ENCODE data around the gene MLX.
A peak's percentile ranks its signal among the peaks of the same experiment; 100 is the strongest.

The MLX gene, protein sequence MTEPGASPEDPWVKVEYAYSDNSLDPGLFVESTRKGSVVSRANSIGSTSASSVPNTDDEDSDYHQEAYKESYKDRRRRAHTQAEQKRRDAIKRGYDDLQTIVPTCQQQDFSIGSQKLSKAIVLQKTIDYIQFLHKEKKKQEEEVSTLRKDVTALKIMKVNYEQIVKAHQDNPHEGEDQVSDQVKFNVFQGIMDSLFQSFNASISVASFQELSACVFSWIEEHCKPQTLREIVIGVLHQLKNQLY
- 28.9 to 86.7 (median 49.8) reads per million in 9 experiments for total RNA-seq

DNA sequence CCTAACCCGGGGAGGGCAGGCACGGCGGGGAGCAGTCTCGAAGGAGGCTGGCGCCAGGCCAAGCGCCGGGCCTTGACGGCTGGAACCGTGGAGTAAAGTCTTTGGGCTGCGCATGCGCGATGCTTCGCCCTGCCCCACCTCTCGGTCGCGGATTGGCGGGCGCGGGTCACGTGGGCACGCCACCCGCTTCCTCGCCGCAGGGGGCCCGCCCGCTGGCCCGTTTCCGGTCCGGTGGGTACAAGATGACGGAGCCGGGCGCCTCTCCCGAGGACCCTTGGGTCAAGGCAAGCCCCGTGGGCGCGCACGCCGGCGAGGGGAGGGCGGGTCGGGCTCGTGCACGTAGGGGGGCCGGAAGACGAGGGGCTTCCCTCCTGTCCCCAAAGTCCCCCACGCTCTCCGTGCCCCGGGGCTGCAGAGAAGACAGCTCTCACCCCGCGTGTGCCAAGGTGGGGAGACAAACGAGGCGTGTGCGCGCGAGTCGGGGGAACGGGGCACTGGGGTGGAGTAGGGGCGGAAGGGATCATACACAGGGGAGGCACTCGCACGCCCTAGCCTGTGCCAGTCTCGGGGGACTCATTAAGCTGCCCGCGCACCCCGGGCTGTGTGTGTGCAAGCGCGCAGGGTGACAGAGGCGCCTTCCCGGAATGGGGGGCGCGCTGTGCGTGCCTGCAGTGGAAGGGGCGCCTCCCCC, at the start of gene MLX:
Gene MLX (plus strand): TSS at position 218 of the 691 bp plus-strand sequence. CDS start 25 bp downstream, at position 243.
- peak; percentile 84 to 89 (median 87) for DNase-seq

DNA sequence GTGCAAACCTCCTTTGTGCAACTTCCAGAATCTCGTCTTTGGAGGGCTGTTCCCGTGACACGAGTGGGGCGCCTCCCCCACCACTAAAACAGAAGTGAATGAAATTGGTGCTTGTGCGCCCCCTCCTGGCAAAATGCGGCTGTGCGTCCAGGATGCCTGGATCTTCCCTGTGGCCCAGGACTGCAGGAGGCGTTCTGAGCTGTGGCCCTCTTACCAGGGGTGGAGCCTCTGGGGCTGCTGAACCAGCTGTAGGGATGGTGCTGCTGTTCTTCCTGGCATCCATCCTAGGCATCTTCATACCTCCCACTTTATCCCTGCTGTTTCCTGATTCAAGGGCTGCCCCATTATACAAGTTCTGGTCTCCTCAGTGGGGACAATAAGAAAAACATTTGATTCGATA, 49.4 kb upstream of the MLX start:
- peak; percentile 93 for ATAC-seq (replicated peaks)
- H3K27ac Mint-ChIP-seq: no peak overlapping the region
- H3K27me3 Mint-ChIP-seq: peaks cover 1 to 19% of the 10 kb centered on the region in 2 donors
- no peak overlapping the region for H3K4me3 Mint-ChIP-seq
- H3K4me1 Mint-ChIP-seq (ENCODE audit: low read depth in 2 of 2): peaks cover 0 to 5% of the 10 kb centered on the region in 2 donors
- H3K9me3 Mint-ChIP-seq: no peaks in the 10 kb centered on the region
- peak; percentile 81 to 88 (median 83) for DNase-seq
- no peaks in the 10 kb centered on the region for H3K36me3 Mint-ChIP-seq (ENCODE audit: insufficient read depth)

More for the DNA sequence above, at the start of gene MLX:
- peak; percentile 76 for ATAC-seq (replicated peaks)
- peaks cover 67% of the 10 kb centered on the region for H3K36me3 Mint-ChIP-seq (ENCODE audit: insufficient read depth)
- H3K4me3 Mint-ChIP-seq: peak within 1 kb of the TSS; percentile 87 to 98
- no peaks in the 10 kb centered on the region for H3K9me3 Mint-ChIP-seq
- peaks cover 39% of the 10 kb centered on the region in 2 donors for H3K4me1 Mint-ChIP-seq (ENCODE audit: low read depth in 2 of 2)
- H3K27ac Mint-ChIP-seq: peak within 1 kb of the TSS; percentile 88 to 93
- H3K27me3 Mint-ChIP-seq: no peaks in the 10 kb centered on the region

DNA sequence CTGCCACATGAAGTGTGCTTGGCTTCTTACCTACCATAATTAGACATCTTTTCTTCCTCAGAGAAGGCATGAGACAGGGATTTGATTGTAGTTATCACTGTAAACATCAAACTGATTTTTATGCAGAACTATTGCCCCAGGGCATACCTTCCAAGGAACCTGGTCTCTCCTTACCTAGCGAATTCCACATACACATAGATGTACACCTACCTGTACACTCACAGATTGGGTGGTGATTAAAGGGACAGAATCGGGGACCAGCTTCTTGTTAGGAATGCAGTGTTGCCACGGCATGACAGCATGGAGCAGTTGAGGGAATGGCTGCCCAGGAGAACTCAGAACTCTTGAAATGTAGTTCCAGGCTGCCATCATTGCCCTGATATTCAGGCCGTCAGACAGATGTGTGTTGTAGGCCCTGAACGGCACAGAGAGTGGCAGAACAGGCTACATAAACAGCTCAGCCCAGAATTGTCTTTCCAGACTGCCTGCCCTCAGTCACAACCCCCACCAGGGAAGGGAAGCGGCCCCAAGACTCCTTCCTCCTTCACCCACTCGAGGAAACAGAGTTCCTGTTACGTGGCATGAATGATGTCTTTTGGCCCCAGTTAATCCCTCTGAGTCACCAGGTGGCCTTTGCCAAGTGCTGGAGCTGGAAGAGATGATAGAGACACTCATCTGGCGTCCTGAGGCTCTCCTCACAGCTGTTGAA, 48.7 kb upstream of the MLX start:
- Mint-ChIP-seq H3K27me3 (peaks cover 0 to 19% of the 10 kb centered on the region in 2 donors), H3K9me3 (no peaks in the 10 kb centered on the region), H3K36me3 (ENCODE audit: insufficient read depth) (no peaks in the 10 kb centered on the region), H3K27ac (no peak overlapping the region), H3K4me1 (ENCODE audit: low read depth in 2 of 2) (peaks cover 0 to 5% of the 10 kb centered on the region in 2 donors), H3K4me3 (no peak overlapping the region)
- ATAC-seq (replicated peaks) (no peak), DNase-seq (no peak)

DNA sequence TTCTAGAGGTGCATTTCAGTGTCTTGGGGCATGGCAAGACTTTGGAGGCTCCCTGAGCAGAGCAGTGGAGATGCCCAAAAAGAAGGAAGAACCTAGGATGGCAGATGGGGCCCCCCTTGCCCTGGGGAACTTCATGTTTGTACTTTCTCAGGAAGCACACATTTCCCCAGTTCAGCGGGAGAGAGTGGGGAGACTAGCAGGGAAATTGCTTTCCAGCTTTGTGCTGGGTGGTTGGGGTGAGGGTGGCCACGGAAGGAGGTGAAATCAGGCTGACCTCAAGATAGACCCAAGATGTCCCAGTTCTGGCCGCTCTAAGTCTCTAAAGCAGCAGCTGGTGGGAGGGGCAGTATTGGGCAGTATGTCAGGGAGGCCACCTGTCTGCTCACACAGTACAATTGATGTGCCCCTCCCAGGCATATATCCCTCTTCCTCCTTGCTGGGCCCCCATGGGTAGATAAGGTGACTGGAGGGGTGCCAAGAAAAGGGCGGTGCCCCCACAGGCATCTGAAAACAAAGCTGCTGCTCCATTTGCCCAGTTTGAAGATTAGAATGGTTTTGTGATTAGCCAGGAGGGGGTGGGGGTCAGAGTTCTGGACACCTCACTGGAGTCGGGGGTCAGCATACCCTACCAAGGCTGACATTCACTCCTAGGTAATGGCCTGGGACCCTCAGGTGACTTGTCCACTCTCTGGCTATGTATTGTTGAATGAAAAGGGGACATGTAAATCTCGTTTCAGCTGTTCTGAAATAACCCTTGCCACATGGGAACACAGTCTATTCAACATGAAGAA, 48.0 kb upstream of the MLX start:
- Mint-ChIP-seq H3K36me3 (ENCODE audit: insufficient read depth) (no peaks in the 10 kb centered on the region), H3K9me3 (no peaks in the 10 kb centered on the region), H3K27me3 (peaks cover 0 to 20% of the 10 kb centered on the region in 2 donors), H3K4me3 (no peak overlapping the region), H3K4me1 (ENCODE audit: low read depth in 2 of 2) (peaks cover 0 to 5% of the 10 kb centered on the region in 2 donors), H3K27ac (no peak overlapping the region)
- no peak for ATAC-seq (replicated peaks)
- no peak for DNase-seq

DNA sequence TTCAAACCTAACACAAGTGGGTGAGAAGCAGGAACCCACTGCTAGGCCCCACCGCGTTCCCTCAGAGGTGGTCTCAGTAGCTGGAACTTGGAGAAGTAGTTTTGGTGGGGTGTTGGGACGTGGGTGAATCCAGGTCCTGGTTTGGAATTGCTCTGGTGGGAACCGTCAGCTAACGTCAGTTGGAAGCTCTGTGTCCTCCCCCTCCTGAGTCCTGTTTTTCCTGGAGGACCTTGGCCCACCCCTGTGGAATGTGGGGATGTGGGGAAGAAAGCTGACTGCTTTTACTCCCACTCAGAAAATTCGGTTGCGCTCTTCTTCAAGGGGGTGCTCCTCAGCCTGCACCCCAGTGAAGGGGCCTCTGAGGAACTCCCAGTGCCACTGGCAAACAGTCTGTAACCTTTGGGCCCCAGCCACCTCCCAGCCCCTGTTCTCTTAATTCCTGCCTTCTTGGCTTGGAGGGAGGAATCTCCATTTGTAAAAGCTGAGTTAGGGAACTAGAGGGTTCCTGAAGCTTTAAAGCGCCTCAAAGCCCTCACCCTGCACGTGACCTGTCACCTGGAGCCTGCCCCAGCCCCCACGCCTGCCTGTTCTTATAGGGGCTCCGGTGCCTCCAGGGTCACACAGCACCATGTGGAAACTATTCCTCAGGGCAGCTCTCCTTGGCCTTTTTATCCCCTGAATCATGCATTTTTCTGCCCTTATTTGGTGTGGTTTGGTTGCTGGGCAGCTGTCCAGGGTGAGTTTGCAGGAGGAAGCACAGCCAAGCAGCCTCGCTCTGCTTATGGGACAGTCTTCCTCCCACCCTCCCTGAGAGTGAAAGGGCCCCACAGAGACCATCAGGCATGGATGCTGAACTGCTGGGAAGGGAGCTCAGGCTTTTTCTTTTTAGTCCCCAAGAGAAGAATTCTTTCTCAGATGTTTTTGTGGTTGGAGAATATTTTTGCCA, 47.1 kb upstream of the MLX start:
- Mint-ChIP-seq H3K9me3 (no peaks in the 10 kb centered on the region), H3K4me1 (ENCODE audit: low read depth in 2 of 2) (peaks cover 7 to 10% of the 10 kb centered on the region in 2 donors), H3K4me3 (no peak overlapping the region), H3K27ac (no peak overlapping the region), H3K27me3 (peaks cover 0 to 23% of the 10 kb centered on the region in 2 donors), H3K36me3 (ENCODE audit: insufficient read depth) (no peaks in the 10 kb centered on the region)
- ATAC-seq (replicated peaks) (no peak), DNase-seq (no peak)

DNA sequence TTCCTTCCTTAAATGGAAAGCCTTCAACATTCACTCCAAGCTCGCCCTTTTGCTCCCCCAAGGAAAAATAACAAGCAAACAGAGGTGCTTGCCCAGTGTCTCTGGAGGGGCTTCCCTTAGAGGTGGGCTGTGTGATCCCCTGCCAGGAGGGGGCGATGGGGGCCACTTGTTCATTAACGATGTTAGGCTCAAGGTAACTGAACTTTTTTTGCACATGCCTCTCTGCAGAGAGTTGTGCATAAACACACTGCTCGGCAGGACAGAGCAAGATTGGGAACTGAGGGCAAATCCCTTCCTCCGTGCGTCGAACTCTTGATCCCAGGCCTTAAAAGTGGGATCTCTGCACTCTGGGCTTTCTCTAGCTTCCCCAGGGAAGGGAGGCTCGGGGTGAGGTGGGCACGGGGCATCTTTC, 46.4 kb upstream of the MLX start:
- Mint-ChIP-seq H3K36me3 (ENCODE audit: insufficient read depth) (no peaks in the 10 kb centered on the region), H3K27me3 (peaks cover 0 to 20% of the 10 kb centered on the region in 2 donors), H3K9me3 (no peaks in the 10 kb centered on the region), H3K4me1 (ENCODE audit: low read depth in 2 of 2) (peaks cover 7 to 10% of the 10 kb centered on the region in 2 donors), H3K27ac (no peak overlapping the region), H3K4me3 (no peak overlapping the region)
- no peak for ATAC-seq (replicated peaks)
- no peak for DNase-seq

DNA sequence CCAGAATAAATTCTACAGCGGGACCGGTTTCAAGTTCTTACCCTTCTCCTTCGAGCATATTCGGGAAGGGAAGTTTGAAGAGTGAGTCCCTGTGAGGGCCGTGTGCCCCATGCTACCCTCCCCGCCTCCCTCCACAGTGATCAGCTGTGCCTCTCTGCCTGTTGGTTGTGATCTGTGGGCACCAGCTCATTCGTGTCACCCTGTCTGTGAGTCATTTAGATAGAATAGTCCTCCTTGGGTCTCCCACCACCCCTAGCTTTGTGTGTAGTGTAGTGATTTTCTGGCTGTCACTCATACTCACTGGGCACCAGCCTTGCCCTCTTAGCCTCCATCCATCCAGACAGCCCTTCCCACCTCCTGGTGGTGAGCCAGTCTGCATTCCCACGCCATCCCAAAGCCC, 45.9 kb upstream of the MLX start:
- Mint-ChIP-seq H3K4me3 (no peak overlapping the region), H3K27ac (no peak overlapping the region), H3K4me1 (ENCODE audit: low read depth in 2 of 2) (peaks cover 7 to 10% of the 10 kb centered on the region in 2 donors), H3K36me3 (ENCODE audit: insufficient read depth) (no peaks in the 10 kb centered on the region), H3K27me3 (peaks cover 0 to 20% of the 10 kb centered on the region in 2 donors), H3K9me3 (no peaks in the 10 kb centered on the region)
- no peak for ATAC-seq (replicated peaks)
- no peak for DNase-seq

DNA sequence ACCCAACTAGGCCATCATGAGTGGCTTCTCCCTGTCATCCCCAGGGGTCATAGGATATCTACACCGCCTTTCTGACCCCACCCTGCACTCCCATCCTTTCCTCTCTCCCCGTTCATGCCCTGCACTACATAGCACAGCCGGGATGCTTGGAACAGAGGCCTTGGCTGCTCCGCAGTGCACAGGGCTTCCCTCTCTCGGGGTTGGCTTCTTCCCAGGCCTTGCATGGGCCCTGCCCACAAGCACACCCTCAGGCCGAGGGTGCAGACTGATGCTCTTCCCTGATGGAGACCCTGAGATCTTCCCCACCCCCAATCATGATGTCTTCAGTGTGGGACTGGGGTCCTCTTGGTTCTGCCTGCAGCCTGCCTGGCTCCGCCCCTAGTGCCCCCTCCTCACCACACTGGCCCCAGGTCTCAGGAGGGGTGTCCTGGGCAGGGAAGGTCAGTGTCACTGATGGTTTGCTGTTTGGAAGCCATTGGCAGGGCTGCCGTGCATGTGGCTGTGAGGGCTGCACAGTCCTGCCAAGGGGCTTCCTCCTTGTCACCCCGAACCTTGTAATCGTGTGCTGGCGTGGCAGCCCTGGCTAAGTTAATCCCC, 45.1 kb upstream of the MLX start:
- Mint-ChIP-seq H3K27me3 (peaks cover 0 to 20% of the 10 kb centered on the region in 2 donors), H3K36me3 (ENCODE audit: insufficient read depth) (no peaks in the 10 kb centered on the region), H3K4me1 (ENCODE audit: low read depth in 2 of 2) (peaks cover 7 to 10% of the 10 kb centered on the region in 2 donors), H3K27ac (no peak overlapping the region), H3K4me3 (no peak overlapping the region), H3K9me3 (no peaks in the 10 kb centered on the region)
- ATAC-seq (replicated peaks) (no peak), DNase-seq (no peak)

DNA sequence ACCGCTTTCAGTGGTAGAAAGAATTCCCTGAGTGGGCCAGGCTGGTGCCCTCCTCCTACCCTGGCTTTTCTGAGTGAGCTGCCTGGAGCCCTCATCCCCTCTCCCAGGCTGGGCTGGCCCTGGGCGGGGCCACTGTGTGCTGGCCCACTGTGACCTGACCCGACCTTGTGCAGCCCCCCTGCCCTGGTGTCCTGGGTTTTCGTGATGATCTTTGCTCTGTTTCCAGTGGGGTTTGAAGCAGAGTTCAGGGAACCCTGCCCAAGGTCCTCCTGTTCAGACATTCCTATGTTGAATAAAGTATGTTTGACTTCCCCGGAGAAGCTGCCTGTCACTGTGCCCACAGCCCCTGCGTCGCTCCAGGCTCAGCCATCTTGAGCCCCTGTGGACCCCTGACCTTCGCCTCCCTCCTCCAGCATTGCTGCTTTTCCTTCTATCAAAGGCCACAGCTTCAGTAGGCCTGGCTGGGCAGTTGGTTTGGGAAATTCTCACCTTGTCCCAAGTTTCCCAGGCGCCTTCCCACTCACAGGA, 44.6 kb upstream of the MLX start:
- DNase-seq: no peak
- no peak overlapping the region for H3K27ac Mint-ChIP-seq
- H3K9me3 Mint-ChIP-seq: no peaks in the 10 kb centered on the region
- H3K27me3 Mint-ChIP-seq: peaks cover 0 to 20% of the 10 kb centered on the region in 2 donors
- H3K4me3 Mint-ChIP-seq: no peak overlapping the region
- peaks cover 10 to 13% of the 10 kb centered on the region in 2 donors for H3K4me1 Mint-ChIP-seq (ENCODE audit: low read depth in 2 of 2)
- no peaks in the 10 kb centered on the region for H3K36me3 Mint-ChIP-seq (ENCODE audit: insufficient read depth)
- ATAC-seq (replicated peaks): no peak

DNA sequence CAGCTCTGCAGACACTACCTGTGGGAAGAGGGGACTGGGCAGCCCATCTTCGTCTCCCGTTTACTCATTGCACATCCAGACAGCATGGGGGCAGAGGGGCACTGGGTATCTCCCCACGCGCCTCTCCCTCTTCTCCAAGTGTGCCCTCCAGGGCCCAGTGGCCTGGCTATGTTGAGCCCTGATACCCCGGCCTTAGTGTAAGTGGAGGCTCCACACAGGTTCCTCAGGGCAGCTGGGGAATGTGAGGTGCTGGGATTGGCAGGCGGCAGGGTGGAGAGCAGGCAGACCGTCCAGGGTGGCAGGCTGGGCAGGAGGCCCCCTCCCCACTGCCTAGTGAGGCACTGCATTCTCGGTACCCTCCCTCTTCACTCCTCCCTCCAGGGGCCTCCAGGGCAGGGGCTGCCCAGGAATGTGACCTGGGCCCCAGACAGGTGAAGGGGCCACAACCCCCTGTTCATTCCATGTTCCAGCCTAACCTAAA, 44.1 kb upstream of the MLX start:
- ATAC-seq (replicated peaks) (no peak), DNase-seq (no peak)
- H3K9me3 Mint-ChIP-seq: no peaks in the 10 kb centered on the region
- H3K27ac Mint-ChIP-seq: no peak overlapping the region
- H3K27me3 Mint-ChIP-seq: peaks cover 0 to 20% of the 10 kb centered on the region in 2 donors
- no peak overlapping the region for H3K4me3 Mint-ChIP-seq
- peaks cover 10 to 12% of the 10 kb centered on the region in 2 donors for H3K4me1 Mint-ChIP-seq (ENCODE audit: low read depth in 2 of 2)
- H3K36me3 Mint-ChIP-seq (ENCODE audit: insufficient read depth): no peaks in the 10 kb centered on the region

DNA sequence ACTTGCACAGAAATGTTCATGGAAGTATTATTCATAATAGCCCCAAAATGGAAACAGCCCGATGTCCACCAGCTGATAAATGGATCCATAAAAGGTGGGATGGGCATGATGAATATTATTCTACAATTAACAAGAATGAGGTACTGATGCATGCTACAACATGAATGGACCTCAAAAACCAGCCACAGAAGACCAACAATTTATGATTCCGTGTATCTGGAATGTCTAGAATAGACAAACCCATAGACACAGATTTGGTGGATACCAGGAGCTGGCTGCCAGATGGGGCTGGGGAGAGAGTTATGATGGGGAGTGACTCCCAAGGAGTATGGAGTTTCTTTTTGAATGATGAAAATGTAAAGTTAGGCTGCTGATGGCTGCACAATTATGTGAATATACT, 41.7 kb upstream of the MLX start:
- Mint-ChIP-seq H3K9me3 (no peaks in the 10 kb centered on the region), H3K36me3 (ENCODE audit: insufficient read depth) (peaks cover 3% of the 10 kb centered on the region), H3K27ac (no peak overlapping the region), H3K4me3 (no peak overlapping the region), H3K4me1 (ENCODE audit: low read depth in 2 of 2) (peaks cover 17 to 25% of the 10 kb centered on the region in 2 donors), H3K27me3 (peaks cover 0 to 20% of the 10 kb centered on the region in 2 donors)
- ATAC-seq (replicated peaks) (no peak), DNase-seq (no peak)
